WI38 (cell line): ENCODE measurements around the gene CAMK1D.

ENCODE experiments used
- H3K4me3 ChIP-seq: 2 replicates; pipeline ENCODE4 v1.5.1; 2011; ENCODE audit warnings: low read depth, mild to moderate bottlenecking, control low read depth, low read length
- TF ChIP-seq, protein P1 (sequence below): IDR thresholded peaks from 2 replicates; pipeline ENCODE4 v1.5.1; 2012; ENCODE audit warnings: low read depth, mild to moderate bottlenecking, control low read depth, low read length

Gene CAMK1D

DNA sequence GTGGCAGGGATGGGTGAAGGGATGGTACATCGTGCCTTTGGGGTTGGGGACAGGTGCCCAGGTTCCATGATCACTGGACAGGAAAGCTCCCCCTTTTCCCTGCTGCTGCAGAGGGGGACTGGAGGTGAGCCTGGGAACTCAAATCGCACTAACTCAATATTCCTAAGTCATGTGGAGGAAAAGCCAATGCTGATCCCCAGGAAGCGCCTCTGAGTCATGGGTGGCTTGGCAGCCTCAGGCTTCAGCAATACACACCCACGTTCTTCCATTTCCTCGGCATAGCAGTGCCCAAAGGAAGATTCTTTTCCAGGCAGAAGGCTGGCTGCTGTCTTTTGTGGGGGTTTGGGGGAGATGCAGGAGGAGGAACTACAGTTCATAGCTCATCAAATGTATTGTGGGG lies 486.4 kb downstream of the CAMK1D start:
- TF ChIP-seq, protein P1, sequence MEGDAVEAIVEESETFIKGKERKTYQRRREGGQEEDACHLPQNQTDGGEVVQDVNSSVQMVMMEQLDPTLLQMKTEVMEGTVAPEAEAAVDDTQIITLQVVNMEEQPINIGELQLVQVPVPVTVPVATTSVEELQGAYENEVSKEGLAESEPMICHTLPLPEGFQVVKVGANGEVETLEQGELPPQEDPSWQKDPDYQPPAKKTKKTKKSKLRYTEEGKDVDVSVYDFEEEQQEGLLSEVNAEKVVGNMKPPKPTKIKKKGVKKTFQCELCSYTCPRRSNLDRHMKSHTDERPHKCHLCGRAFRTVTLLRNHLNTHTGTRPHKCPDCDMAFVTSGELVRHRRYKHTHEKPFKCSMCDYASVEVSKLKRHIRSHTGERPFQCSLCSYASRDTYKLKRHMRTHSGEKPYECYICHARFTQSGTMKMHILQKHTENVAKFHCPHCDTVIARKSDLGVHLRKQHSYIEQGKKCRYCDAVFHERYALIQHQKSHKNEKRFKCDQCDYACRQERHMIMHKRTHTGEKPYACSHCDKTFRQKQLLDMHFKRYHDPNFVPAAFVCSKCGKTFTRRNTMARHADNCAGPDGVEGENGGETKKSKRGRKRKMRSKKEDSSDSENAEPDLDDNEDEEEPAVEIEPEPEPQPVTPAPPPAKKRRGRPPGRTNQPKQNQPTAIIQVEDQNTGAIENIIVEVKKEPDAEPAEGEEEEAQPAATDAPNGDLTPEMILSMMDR: no peak
- no peak overlapping the region for H3K4me3 ChIP-seq

DNA sequence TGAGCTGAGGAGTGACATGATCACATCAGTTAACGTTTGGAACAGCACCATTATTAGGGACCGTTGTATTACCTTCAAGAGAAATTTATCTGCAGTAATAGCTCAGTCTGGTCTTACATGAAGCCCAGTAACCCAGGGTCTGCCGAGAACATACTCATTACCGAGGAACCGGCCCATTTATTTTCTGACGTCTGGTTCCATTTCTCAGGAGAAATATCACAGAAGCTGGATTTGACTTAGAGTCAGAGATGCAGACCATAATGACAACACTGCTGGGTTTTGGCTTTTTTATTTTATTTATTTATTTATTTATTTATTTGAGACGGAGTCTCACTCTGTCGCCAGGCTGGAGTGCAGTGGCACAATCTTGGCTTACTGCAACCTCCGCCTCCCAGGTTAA lies 489.0 kb downstream of the CAMK1D start:
- no peak overlapping the region for H3K4me3 ChIP-seq
- TF ChIP-seq, protein P1: no peak

DNA sequence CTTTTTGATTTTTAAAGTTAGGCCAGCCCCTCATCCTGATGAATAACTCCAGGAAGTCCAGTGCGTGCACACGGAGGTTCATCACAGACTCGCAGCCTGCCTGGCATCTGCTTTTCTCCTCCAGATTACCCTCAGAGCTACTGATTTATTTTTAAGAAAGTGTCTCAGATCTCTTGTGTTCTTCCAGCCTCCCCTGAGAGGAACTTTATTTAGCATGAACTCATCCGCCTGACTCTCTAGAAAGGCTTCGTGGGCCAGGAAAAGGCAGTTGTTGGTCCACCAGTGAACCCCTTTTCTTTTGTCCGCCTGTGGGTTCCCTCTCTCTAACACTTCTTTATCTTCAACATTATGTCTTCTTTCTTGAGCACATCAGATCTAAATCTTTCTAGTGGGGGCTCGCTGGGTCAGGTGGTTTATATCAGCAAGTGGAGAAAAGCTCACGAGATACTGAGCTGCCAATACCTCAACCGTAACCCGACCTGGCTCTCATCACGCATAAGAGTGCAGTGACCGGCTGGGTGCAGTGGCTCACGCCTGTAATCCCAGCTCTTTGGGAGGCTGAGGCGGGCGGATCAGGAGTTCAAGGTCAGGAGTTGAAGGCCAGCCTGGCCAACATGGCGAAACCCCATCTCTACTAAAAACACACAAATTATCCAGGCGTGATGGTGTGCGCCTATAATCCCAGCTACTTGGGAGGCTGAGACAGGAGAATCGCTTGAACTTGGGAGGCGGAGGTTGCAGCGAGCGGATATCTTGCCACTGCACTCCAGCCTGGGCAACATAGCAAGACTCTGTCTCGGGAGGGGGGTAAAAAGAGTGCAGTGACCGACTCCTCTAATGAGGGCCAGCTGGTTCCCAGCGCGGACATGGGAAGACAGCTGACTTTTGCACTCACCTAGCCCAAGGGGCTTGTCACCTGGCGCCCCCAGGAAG lies 489.9 kb downstream of the CAMK1D start:
- TF ChIP-seq, protein P1: no peak
- no peak overlapping the region for H3K4me3 ChIP-seq

DNA sequence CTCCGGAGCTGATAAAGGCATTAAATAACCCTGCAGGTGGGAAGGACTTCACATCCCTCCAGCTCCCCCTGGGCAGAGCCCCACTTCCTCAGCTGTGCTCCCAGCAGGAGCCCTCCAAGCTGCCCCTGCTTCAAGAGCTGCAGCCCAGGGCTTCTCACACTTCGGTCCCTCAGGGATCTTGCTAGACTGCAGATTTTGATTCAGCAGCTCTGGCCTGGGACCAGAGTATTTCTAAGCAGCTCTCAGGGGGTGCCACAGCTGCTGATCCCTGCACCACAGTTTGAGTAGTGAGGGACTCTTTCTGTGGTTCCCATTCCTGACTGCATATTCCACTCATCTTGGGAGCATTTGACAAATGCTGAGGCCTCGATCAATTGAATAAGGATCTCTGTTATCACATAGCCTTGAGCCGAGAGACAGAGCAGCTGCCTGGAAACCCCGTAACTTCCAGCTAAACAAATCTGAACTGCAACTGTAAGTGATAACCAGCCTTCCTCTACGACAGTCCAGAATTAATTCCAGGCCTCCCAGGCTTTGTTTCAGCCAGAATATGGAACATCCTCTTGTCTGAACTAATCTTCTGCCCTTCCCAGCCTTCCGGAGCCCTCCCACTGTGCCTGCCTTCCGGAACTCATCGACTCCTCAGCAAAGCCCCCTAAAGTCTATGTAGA lies 490.7 kb downstream of the CAMK1D start:
- no peak overlapping the region for H3K4me3 ChIP-seq
- TF ChIP-seq, protein P1: no peak

DNA sequence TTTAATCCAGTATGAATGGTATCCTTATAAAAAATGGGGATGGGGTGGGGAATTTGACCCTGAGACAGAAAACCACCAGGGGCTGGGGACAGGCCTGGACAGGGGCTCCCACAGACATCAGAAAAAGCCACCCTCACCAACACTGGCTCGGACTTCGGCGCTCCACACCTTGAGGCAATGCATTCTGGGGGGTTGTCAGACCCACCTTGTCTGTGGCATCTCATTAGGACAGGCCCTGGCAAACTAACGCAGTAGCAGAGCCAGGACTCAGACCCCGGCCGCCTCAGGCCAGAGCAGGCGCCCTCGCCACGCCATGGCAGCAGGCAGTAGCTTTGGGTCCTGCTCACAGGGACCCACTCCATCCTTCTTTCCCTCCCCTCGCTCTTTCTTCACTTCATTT lies 492.1 kb downstream of the CAMK1D start:
- H3K4me3 ChIP-seq: no peak overlapping the region
- TF ChIP-seq, protein P1: no peak

DNA sequence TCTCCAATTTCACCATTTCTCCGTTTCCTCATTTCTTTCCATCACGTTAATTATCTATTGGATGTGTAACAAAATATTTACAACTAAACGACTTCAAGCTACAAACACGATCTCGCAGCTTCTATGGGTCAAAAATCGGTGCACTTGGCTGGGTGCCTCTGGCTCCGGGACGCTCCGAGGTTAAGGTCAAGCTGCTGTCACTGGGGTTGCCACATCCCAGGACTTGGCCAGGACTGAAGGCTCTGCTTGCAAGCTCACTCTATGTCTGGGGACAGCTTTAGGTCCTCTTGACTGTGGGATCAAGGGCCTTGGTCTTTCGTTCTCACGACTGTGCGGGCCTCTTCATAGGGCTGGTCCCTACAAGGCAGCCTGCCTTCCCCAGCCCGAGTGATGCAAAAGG lies 492.5 kb downstream of the CAMK1D start:
- no peak overlapping the region for H3K4me3 ChIP-seq
- TF ChIP-seq, protein P1: no peak

DNA sequence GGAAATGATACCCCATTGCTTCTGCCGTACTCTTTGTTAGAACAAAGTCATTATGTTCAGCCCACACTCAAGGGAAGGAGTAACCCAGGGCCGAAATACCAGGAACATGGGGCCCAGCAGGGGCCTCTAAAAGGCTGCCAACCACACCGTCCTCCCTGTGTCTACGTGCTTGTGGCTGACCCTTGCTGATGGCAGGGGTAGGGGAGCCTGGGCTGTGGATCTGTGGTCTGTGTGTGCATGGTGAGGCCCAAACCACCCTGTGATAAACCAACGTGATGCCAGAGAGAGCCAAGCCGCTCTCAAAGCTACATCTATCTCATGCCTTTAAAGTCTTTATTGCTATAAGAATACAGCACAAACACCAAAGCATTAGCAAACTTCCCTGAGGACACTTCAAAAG lies 493.0 kb downstream of the CAMK1D start:
- H3K4me3 ChIP-seq: no peak overlapping the region
- TF ChIP-seq, protein P1: no peak
